DND-41 (cell line): ENCODE results near the gene MX2.

Source experiments
- ATAC-seq: fragments of 200-7000 bp; cut with Tn5 transposase; 3 replicates; pipeline ENCODE4 v1.9.1; 2021; ENCODE audit warnings: low read depth; ENCODE audit not compliant: insufficient read depth
- DNase-seq: peaks from one replicate; pipeline ENCODE4 v3.0.0-alpha.2; 2020
- H2AFZ ChIP-seq: 2 replicates; pipeline ENCODE4 v1.6.0; 2012; ENCODE audit warnings: low read depth, low read length
- H3K27ac ChIP-seq: 2 replicates; pipeline ENCODE4 v1.5.1; 2012; ENCODE audit warnings: low read length, inconsistent platforms
- H3K27me3 ChIP-seq: fragments of 200-600 bp; sonication (generic); 2 replicates; pipeline ENCODE4 v1.6.0; 2012; ENCODE audit warnings: low read length, mild to moderate bottlenecking, inconsistent platforms; ENCODE audit not compliant: insufficient read depth, poor library complexity
- H3K36me3 ChIP-seq: 2 replicates; pipeline ENCODE4 v1.5.1; 2012; ENCODE audit warnings: low read length, inconsistent platforms; ENCODE audit not compliant: insufficient read depth
- H3K4me1 ChIP-seq: 2 replicates; pipeline ENCODE4 v1.5.1; 2012; ENCODE audit warnings: mild to moderate bottlenecking, low read length; ENCODE audit not compliant: insufficient read depth
- H3K4me2 ChIP-seq: 2 replicates; pipeline ENCODE4 v1.6.0; 2012; ENCODE audit warnings: mild to moderate bottlenecking, moderate library complexity, low read length, inconsistent platforms; ENCODE audit not compliant: insufficient read depth
- H3K4me3 ChIP-seq, 2 experiments: fragments of 200-600 bp in 1 of 2; shearing (Covaris generic) in 1 of 2; 2 replicates each; pipeline ENCODE4 v1.5.1; 2012 to 2016; ENCODE audit warnings: inconsistent platforms in 2 of 2, low read length in 2 of 2, mild to moderate bottlenecking in 2 of 2, low read depth in 1 of 2, moderate library complexity in 1 of 2
- H3K79me2 ChIP-seq: 2 replicates; pipeline ENCODE4 v1.6.0; 2012; ENCODE audit warnings: low read length, inconsistent platforms; ENCODE audit not compliant: insufficient read depth
- H3K9ac ChIP-seq: 2 replicates; pipeline ENCODE4 v1.6.0; 2012; ENCODE audit warnings: low read depth, mild to moderate bottlenecking, inconsistent platforms, low read length, moderate library complexity
- H3K9me3 ChIP-seq: 2 replicates; pipeline ENCODE4 v1.5.1; 2012; ENCODE audit warnings: low read length, moderate library complexity, mild to moderate bottlenecking, inconsistent platforms; ENCODE audit not compliant: insufficient read depth, severe bottlenecking
- H4K20me1 ChIP-seq: 2 replicates; pipeline ENCODE4 v1.6.0; 2012; ENCODE audit warnings: low read length; ENCODE audit not compliant: insufficient read depth
- CTCF ChIP-seq: IDR thresholded peaks from 2 replicates; pipeline ENCODE4 v1.5.1; 2012; ENCODE audit warnings: borderline replicate concordance, low read length, moderate library complexity, mild to moderate bottlenecking; ENCODE audit not compliant: poor library complexity, severe bottlenecking; ENCODE audit errors: extremely low read depth
- EZH2 ChIP-seq: IDR thresholded peaks from 3 replicates; pipeline ENCODE4 v1.6.1; 2012; ENCODE audit warnings: borderline replicate concordance, low read depth, mild to moderate bottlenecking, moderate library complexity, low read length, inconsistent platforms; ENCODE audit not compliant: severe bottlenecking

The MX2 gene

GRCh38 chr21:41407541-41408460 lies 46.0 kb downstream of the MX2 start:
- no peak overlapping the region for H3K27ac ChIP-seq
- ATAC-seq: no peak
- H4K20me1 ChIP-seq: no peaks in the 10 kb centered on the region
- peaks cover 75% of the 10 kb centered on the region for H3K36me3 ChIP-seq
- no peak for DNase-seq
- no peak overlapping the region for H3K9ac ChIP-seq
- H3K27me3 ChIP-seq: no peaks in the 10 kb centered on the region
- no peak overlapping the region for H3K4me2 ChIP-seq
- no peak overlapping the region for H3K4me3 ChIP-seq
- no peak overlapping the region for H2AFZ ChIP-seq
- H3K79me2 ChIP-seq: no peaks in the 10 kb centered on the region
- TF ChIP-seq EZH2 (no peak), CTCF (no peak)
- H3K9me3 ChIP-seq: peaks cover 4% of the 10 kb centered on the region
- H3K4me1 ChIP-seq: no peaks in the 10 kb centered on the region

GRCh38 chr21:41410361-41410760 lies 48.5 kb downstream of the MX2 start:
- TF ChIP-seq CTCF (no peak), EZH2 (no peak)
- no peaks in the 10 kb centered on the region for H3K27me3 ChIP-seq

GRCh38 chr21:41410767-41411448 lies 49.1 kb downstream of the MX2 start:
- ATAC-seq (no peak), DNase-seq (no peak)
- Histone ChIP-seq H3K9me3 (peaks cover 4% of the 10 kb centered on the region), H3K27me3 (no peaks in the 10 kb centered on the region), H3K4me3 (no peak overlapping the region), H4K20me1 (no peaks in the 10 kb centered on the region), H3K27ac (no peak overlapping the region), H3K4me2 (no peak overlapping the region), H2AFZ (no peak overlapping the region), H3K36me3 (peaks cover 50% of the 10 kb centered on the region), H3K9ac (no peak overlapping the region), H3K79me2 (no peaks in the 10 kb centered on the region), H3K4me1 (no peaks in the 10 kb centered on the region)
- TF ChIP-seq CTCF (no peak), EZH2 (no peak)

More at GRCh38 chr21:41410361-41410760, 48.5 kb downstream of the MX2 start:
- H4K20me1 ChIP-seq: no peaks in the 10 kb centered on the region
- peaks cover 4% of the 10 kb centered on the region for H3K9me3 ChIP-seq
- DNase-seq (no peak), ATAC-seq (no peak)
- H3K36me3 ChIP-seq: peaks cover 53% of the 10 kb centered on the region
- H3K4me2 ChIP-seq: no peak overlapping the region
- no peak overlapping the region for H3K4me3 ChIP-seq
- H3K9ac ChIP-seq: no peak overlapping the region
- H3K79me2 ChIP-seq: no peaks in the 10 kb centered on the region
- H3K27ac ChIP-seq: no peak overlapping the region
- H3K4me1 ChIP-seq: no peaks in the 10 kb centered on the region
- H2AFZ ChIP-seq: no peak overlapping the region
